GM10266 (cell line): Measurements from ENCODE around the gene UVRAG.

ENCODE experiments used
- DNase-seq: peaks from one replicate; pipeline ENCODE4 v3.0.0; 2012; ENCODE audit errors: extremely low spot score
- TF ChIP-seq, protein P1 (sequence below): IDR thresholded peaks from 2 replicates; pipeline ENCODE4 v1.5.1; 2012; ENCODE audit warnings: mild to moderate bottlenecking, low read depth; ENCODE audit not compliant: control insufficient read depth, insufficient read depth; ENCODE audit errors: missing control alignments

UVRAG gene

DNA sequence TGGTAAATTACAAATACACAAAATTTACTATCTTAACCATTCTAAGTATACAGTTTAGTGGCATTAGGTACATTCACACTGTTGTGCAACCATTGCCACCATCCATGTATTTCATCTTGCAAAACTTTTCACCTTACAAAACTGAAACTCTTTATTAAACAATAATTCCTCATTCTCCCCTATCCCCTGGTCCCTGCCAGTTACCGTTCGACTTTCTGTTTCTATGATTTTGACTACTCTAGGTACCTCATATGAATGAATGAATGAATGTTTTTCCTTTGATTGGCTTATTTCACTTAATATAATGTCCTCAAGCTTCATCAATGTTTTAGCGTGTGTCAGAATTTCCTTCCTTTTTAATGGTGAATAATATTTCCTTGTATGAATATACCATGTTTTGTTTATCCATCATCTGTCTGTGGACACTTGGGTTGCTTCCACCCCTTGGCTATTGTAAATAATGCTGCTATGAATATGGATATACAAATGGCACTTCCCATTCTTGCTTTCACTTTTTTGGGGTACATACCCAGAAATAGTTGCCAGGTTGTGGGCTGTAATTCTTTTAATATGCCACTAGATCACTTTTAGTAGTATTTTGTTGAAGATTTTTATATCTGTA, 93.0 kb downstream of the UVRAG start:
- no peak for DNase-seq

DNA sequence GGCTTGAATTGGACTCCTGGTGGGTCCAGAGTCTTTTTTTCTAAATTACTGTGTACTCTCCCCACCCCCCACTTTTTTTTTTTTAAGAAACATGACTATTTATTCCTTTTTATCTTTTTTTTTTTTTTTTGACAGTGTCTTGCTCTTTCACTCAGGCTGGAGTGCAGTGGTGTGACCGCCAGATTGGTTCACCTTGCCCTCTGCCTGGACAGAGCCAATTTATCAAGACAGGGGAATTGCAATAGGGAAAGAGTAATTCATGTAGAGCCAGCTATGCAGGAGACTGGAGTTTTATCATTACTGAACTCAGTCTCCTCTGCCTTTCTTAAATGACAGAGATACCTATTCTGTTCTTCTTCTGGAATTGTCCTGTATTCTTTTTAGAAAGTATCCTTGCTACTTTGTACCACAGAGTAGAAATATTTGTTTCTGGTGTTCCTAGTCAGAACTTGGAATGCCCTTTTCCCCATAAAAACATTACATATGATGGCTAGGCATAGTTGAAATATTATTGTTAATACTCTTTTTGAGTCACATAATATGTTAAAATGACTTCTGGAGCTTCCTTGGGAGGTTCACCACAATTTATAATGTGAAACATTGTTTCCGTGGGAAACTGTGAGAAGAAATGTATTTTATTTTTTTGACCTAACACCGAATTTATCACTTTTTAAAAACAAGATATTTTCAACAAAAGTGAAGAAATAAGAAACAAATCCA, 95.6 kb downstream of the UVRAG start:
- no peak for DNase-seq
- TF ChIP-seq, protein P1, sequence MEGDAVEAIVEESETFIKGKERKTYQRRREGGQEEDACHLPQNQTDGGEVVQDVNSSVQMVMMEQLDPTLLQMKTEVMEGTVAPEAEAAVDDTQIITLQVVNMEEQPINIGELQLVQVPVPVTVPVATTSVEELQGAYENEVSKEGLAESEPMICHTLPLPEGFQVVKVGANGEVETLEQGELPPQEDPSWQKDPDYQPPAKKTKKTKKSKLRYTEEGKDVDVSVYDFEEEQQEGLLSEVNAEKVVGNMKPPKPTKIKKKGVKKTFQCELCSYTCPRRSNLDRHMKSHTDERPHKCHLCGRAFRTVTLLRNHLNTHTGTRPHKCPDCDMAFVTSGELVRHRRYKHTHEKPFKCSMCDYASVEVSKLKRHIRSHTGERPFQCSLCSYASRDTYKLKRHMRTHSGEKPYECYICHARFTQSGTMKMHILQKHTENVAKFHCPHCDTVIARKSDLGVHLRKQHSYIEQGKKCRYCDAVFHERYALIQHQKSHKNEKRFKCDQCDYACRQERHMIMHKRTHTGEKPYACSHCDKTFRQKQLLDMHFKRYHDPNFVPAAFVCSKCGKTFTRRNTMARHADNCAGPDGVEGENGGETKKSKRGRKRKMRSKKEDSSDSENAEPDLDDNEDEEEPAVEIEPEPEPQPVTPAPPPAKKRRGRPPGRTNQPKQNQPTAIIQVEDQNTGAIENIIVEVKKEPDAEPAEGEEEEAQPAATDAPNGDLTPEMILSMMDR = no peak

More for the DNA sequence above, 93.0 kb downstream of the UVRAG start:
- TF ChIP-seq, protein P1 = no peak

DNA sequence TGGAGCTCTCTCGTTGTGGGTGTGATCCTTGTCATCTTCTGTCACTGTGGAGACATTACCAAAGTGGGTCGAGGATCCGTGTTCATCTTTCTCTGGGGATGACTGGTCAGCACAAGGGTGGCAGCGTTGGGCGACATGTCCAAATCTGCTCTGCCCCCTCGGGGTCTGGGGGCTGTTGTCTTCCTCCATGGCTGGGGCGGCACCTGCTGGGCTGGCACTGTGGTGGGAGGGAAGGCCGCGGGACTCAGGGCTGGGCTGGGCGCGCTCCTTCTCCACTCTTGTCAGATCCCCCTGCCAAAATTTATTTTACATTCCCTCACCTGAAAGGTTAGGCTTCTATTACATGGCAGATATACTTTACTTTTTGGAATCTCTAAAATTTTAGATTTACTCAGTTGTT, 96.4 kb downstream of the UVRAG start:
- DNase-seq = no peak
- TF ChIP-seq, protein P1 = no peak

DNA sequence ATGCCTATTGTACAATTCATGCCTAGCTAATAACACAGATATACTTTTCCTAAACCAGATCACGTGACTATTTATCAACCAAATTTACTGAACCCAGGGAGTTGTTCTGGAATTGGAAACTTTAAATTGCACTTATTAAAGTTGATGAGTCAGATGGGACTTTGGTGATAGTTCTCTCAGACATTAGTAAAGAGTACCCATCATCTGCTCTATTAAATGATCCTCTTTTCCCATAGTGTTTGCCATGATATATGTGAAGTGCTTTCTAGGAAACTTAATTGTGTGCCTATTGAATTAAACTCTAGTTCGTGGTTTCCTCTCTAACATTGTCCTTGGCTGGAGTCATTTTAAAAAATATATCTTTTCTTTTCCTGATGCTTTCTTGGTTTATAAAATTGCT, 99.0 kb downstream of the UVRAG start:
- DNase-seq = no peak
- TF ChIP-seq, protein P1 = no peak

DNA sequence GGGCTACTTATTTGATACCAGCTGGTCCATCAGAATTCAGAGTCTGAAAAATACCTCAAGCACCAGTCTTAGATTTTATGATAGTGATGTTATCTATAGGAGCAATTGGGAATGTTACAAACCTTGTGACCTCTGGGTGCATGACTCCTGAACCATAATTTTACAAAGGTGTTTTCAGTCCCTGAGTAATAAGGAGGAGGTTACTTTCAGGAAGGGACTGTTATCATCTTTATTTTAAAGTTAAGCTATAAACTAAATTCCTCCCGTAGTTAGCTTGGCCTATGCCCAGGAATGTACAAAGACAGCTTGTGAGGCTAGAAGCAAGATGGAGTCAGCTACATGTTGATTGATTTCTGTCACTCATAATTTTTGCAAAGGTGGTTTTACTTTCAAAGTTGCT, 101.9 kb downstream of the UVRAG start:
- DNase-seq = no peak
- TF ChIP-seq, protein P1 = no peak

DNA sequence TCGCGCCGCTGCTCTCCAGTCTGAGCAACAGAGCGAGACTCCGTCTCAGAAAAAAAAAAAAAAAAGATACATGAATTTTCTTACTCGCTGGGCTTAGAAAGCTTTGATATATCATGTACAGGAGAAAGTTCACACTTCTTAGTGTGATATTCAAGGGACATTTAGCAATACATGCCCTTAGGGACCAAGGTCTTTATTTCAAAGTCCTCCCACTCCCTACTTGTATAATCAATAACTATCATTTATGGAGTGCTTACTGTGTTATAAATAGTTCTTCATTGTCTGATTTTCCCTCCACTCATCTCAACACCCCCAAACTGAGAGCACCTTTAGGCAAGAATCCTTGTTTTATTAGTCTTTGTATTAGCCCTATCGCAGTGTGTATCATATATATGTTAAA, 103.3 kb downstream of the UVRAG start:
- TF ChIP-seq, protein P1 = no peak

DNA sequence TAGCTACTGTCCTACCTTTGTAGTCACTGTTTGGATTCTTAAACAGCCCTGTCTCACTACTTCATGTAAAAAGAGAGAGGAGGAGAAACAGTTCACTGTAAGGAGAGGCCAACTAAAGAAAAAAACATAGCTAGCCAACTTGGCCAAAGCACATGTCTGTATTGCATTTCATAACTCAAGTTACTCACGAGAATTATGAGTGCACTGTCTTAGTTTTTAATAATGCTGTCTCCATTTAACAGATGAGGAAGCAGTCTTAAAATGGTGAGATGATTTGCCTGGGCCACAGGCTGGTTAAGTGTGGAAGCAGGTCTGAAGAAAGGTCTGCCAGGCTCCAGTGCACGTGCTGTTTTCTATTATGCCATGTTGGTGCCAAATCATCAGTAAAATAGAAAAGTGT, 104.5 kb downstream of the UVRAG start:
- no peak for DNase-seq
- TF ChIP-seq, protein P1 = no peak

More for the DNA sequence above, 103.3 kb downstream of the UVRAG start:
- DNase-seq = no peak
